H1 (cell line): ENCODE measurements around the gene CHMP5. TPM values are rescaled to one million over a fixed set of nuclear protein-coding genes. Genes with fewer than 3 reads are reported as not detected.

ENCODE experiments used
- CTCF ChIA-PET: fragments of 300-600 bp; sonication (Branson Sonifier 250); formaldehyde crosslinking; loops from one replicate; lab custom pipeline; 2021; ENCODE audit not compliant: partially characterized antibody; lab: Charles Lee
- POLR2A ChIA-PET: fragments of 300-600 bp; sonication (Branson Sonifier 250); formaldehyde crosslinking; loops from one replicate; lab custom pipeline; 2021; ENCODE audit warnings: inconsistent platforms; ENCODE audit not compliant: partially characterized antibody; lab: Charles Lee
- DNase-seq, 2 experiments: peaks; one replicate each; pipeline versions ENCODE4 v3.0.0 to v3.0.0-alpha.2; 2010 to 2022; ENCODE audit warnings: low spot score in 2 of 2, low read depth in 1 of 2, mixed read lengths in 1 of 2
- FAIRE-seq: peaks from 2 replicates; lab custom pipeline; 2011; peaks lifted over from hg19 to GRCh38; lab: Jason Lieb, UNC
- H2AFZ ChIP-seq: 2 replicates; pipeline ENCODE4 v1.8.1; 2012; ENCODE audit warnings: low read length, inconsistent platforms
- H2AK5ac ChIP-seq: 2 replicates; pipeline ENCODE4 v1.6.1; 2013; ENCODE audit warnings: low read depth, low read length
- H2BK120ac ChIP-seq: replicated peaks from 2 replicates; pipeline ENCODE3; 2013; ENCODE audit warnings: low read depth, low read length, inconsistent platforms
- H2BK12ac ChIP-seq: 2 replicates; pipeline ENCODE4 v1.6.1; 2013; ENCODE audit warnings: low read depth, low read length
- H2BK15ac ChIP-seq: 2 replicates; pipeline ENCODE4 v1.6.1; 2013; ENCODE audit warnings: low read length
- H2BK20ac ChIP-seq: 2 replicates; pipeline ENCODE4 v1.6.1; 2013; ENCODE audit warnings: low read length
- H2BK5ac ChIP-seq: 2 replicates; pipeline ENCODE4 v1.6.1; 2013; ENCODE audit warnings: low read depth, low read length
- H3K14ac ChIP-seq: 2 replicates; pipeline ENCODE4 v1.6.1; 2013; ENCODE audit warnings: inconsistent platforms; ENCODE audit not compliant: insufficient read length
- H3K18ac ChIP-seq: 2 replicates; pipeline ENCODE4 v1.6.1; 2013; ENCODE audit warnings: low read length; ENCODE audit errors: extremely low read depth
- H3K23ac ChIP-seq: 2 replicates; pipeline ENCODE4 v1.6.1; 2013; ENCODE audit warnings: inconsistent platforms; ENCODE audit not compliant: insufficient read length
- H3K23me2 ChIP-seq: 2 replicates; pipeline ENCODE4 v1.6.1; 2013; ENCODE audit warnings: low read depth, low read length
- H3K27ac ChIP-seq: 2 replicates; pipeline ENCODE4 v1.6.1; 2011; ENCODE audit warnings: low read depth, low read length, inconsistent platforms
- H3K27me3 ChIP-seq, 4 experiments: replicated peaks in 1 of 4; 1 replicate in 1 of 4; 2 replicates in 3 of 4; pipeline versions ENCODE4 v1.6.1 to v1.8.1; 2011 to 2013; ENCODE audit warnings: low read length in 3 of 4, mild to moderate bottlenecking in 3 of 4, inconsistent platforms in 2 of 4, mixed read lengths in 2 of 4, moderate library complexity in 1 of 4; ENCODE audit not compliant: control insufficient read depth in 3 of 4, insufficient read depth in 3 of 4; ENCODE audit errors: extremely low read depth in 1 of 4
- H3K36me3 ChIP-seq, 4 experiments: 2 replicates each; pipeline versions ENCODE4 v1.6.1 to v1.8.1; 2011 to 2013; ENCODE audit warnings: mild to moderate bottlenecking in 4 of 4, low read length in 3 of 4, moderate library complexity in 2 of 4, control low read depth in 1 of 4, inconsistent platforms in 1 of 4; ENCODE audit not compliant: insufficient read depth in 4 of 4, control insufficient read depth in 2 of 4
- H3K4ac ChIP-seq: replicated peaks from 2 replicates; pipeline ENCODE3; 2013; ENCODE audit warnings: low read length, low read depth, mixed read lengths, inconsistent platforms; ENCODE audit not compliant: insufficient read length
- H3K4me1 ChIP-seq, 4 experiments: replicated peaks in 1 of 4; 1 replicate in 1 of 4; 2 replicates in 3 of 4; pipeline versions ENCODE4 v1.6.1 to v1.8.1; 2011 to 2013; ENCODE audit warnings: low read length in 3 of 4, inconsistent platforms in 2 of 4, mixed read lengths in 1 of 4; ENCODE audit not compliant: insufficient read depth in 4 of 4, control insufficient read depth in 3 of 4
- H3K4me2 ChIP-seq, 2 experiments: 2 replicates each; pipeline versions ENCODE4 v1.6.1 to v1.8.1; 2011 to 2013; ENCODE audit warnings: low read depth in 2 of 2, low read length in 2 of 2, control low read depth in 1 of 2, inconsistent platforms in 1 of 2, mild to moderate bottlenecking in 1 of 2; ENCODE audit not compliant: insufficient read depth in 1 of 2
- H3K4me3 ChIP-seq, 4 experiments: fragments of 200-600, 300-600 bp in 1 of 4; sonication (generic), shearing (Covaris generic), sonication (Bioruptor Twin) in 1 of 4; 2 replicates each; pipeline versions ENCODE4 v1.5.1 to v1.8.1; 2011 to 2016; ENCODE audit warnings: low read length in 4 of 4, low read depth in 3 of 4, control low read depth in 2 of 4, inconsistent platforms in 2 of 4, mild to moderate bottlenecking in 2 of 4, mixed read lengths in 1 of 4, moderate library complexity in 1 of 4; ENCODE audit not compliant: insufficient read depth in 2 of 4; ENCODE audit errors: extremely low read depth in 1 of 4
- H3K56ac ChIP-seq: replicated peaks from 2 replicates; pipeline ENCODE3; 2013; ENCODE audit warnings: low read depth, mild to moderate bottlenecking, mixed read lengths, low read length, inconsistent platforms; ENCODE audit not compliant: insufficient read length
- H3K79me1 ChIP-seq: 2 replicates; pipeline ENCODE4 v1.6.1; 2013; ENCODE audit warnings: low read depth, low read length, control low read depth
- H3K79me2 ChIP-seq, 2 experiments: 2 replicates each; pipeline versions ENCODE4 v1.6.1 to v1.8.1; 2012 to 2013; ENCODE audit warnings: low read length in 2 of 2, mild to moderate bottlenecking in 2 of 2, inconsistent platforms in 1 of 2; ENCODE audit not compliant: insufficient read depth in 2 of 2, control insufficient read depth in 1 of 2
- H3K9ac ChIP-seq, 4 experiments: replicated peaks in 1 of 4; 1 replicate in 1 of 4; 2 replicates in 3 of 4; pipeline versions ENCODE4 v1.6.1 to v1.8.1; 2011 to 2013; ENCODE audit warnings: low read depth in 3 of 4, low read length in 3 of 4, control low read depth in 2 of 4, mild to moderate bottlenecking in 2 of 4, moderate library complexity in 2 of 4, inconsistent platforms in 1 of 4; ENCODE audit errors: extremely low read depth in 1 of 4
- H3K9me3 ChIP-seq, 2 experiments: 2 replicates each; pipeline versions ENCODE4 v1.6.1 to v1.8.1; 2012 to 2013; ENCODE audit warnings: mild to moderate bottlenecking in 2 of 2, moderate library complexity in 2 of 2, control low read depth in 1 of 2, inconsistent platforms in 1 of 2, low read depth in 1 of 2, low read length in 1 of 2, mixed read lengths in 1 of 2; ENCODE audit not compliant: insufficient read depth in 2 of 2
- H4K20me1 ChIP-seq, 2 experiments: replicated peaks in 1 of 2; 2 replicates each; pipeline versions ENCODE3 to v1.8.1; 2011 to 2013; ENCODE audit warnings: inconsistent platforms in 2 of 2, low read length in 2 of 2, mild to moderate bottlenecking in 1 of 2; ENCODE audit not compliant: insufficient read depth in 2 of 2, control insufficient read depth in 1 of 2
- H4K5ac ChIP-seq: 2 replicates; pipeline ENCODE4 v1.6.1; 2013; ENCODE audit warnings: low read length, low read depth, mixed read lengths, inconsistent platforms; ENCODE audit not compliant: insufficient read length
- H4K8ac ChIP-seq: 2 replicates; pipeline ENCODE4 v1.8.0; 2013; ENCODE audit warnings: mild to moderate bottlenecking, moderate library complexity, low read length, inconsistent platforms; ENCODE audit not compliant: insufficient read depth; ENCODE audit errors: extremely low read depth
- H4K91ac ChIP-seq: replicated peaks from 2 replicates; pipeline ENCODE3; 2013; ENCODE audit warnings: low read length, mixed read lengths, inconsistent platforms; ENCODE audit not compliant: insufficient read length
- CTBP2 ChIP-seq: IDR thresholded peaks from 2 replicates; pipeline ENCODE4 v1.7.0; 2011; ENCODE audit warnings: borderline replicate concordance, mild to moderate bottlenecking, moderate library complexity, mixed read lengths, low read length; ENCODE audit not compliant: insufficient read depth, insufficient read length
- FOSL1 ChIP-seq: IDR thresholded peaks from 2 replicates; pipeline ENCODE4 v1.6.1; 2011; ENCODE audit warnings: mild to moderate bottlenecking, low read depth, low read length, moderate library complexity; ENCODE audit not compliant: insufficient read depth
- HDAC6 ChIP-seq: IDR thresholded peaks from one replicate; pipeline ENCODE4 v1.7.1; 2012; ENCODE audit warnings: low read depth, mild to moderate bottlenecking, inconsistent platforms, low read length, moderate library complexity
- JUND ChIP-seq: IDR thresholded peaks from 2 replicates; pipeline ENCODE4 v1.6.1; 2011; ENCODE audit warnings: mild to moderate bottlenecking, improper control_type of control experiment, low read length
- KDM1A ChIP-seq: fragments of 200-600, 300-600 bp; sonication (generic); IDR thresholded peaks from 2 replicates; pipeline ENCODE4 v1.7.1; 2016; ENCODE audit warnings: mild to moderate bottlenecking, low read length, borderline replicate concordance
- NANOG ChIP-seq: IDR thresholded peaks from 2 replicates; pipeline ENCODE4 v1.6.1; 2011; ENCODE audit warnings: low read length, low read depth, mild to moderate bottlenecking, inconsistent platforms; ENCODE audit not compliant: insufficient read depth, poor library complexity, severe bottlenecking
- POU5F1 ChIP-seq: IDR thresholded peaks from 2 replicates; pipeline ENCODE4 v1.6.1; 2011; ENCODE audit warnings: low read depth, mild to moderate bottlenecking, low read length, moderate library complexity
- RAD21 ChIP-seq, 2 experiments: IDR thresholded peaks in 1 of 2; conservative IDR thresholded peaks in 1 of 2; 2 replicates each; pipeline ENCODE4 v1.6.1; 2011; ENCODE audit warnings: low read depth in 2 of 2, low read length in 2 of 2, improper control_type of control experiment in 1 of 2, inconsistent platforms in 1 of 2, mild to moderate bottlenecking in 1 of 2, moderate library complexity in 1 of 2
- RFX5 ChIP-seq: IDR thresholded peaks from 2 replicates; pipeline ENCODE4 v1.6.1; 2011; ENCODE audit warnings: low read depth, low read length, improper control_type of control experiment, borderline replicate concordance
- SP2 ChIP-seq: IDR thresholded peaks from 2 replicates; pipeline ENCODE4 v1.6.1; 2012; ENCODE audit warnings: mild to moderate bottlenecking, low read length, inconsistent platforms
- SP4 ChIP-seq: IDR thresholded peaks from 2 replicates; pipeline ENCODE4 v1.6.1; 2012; ENCODE audit warnings: low read length, inconsistent platforms
- SRF ChIP-seq: IDR thresholded peaks from 2 replicates; pipeline ENCODE4 v1.6.1; 2011; ENCODE audit warnings: mild to moderate bottlenecking, low read depth, low read length, moderate library complexity
- YY1 ChIP-seq: IDR thresholded peaks from 2 replicates; pipeline ENCODE4 v1.6.1; 2011; ENCODE audit warnings: low read depth, mild to moderate bottlenecking, low read length
- WGBS, 2 experiments: shearing (Covaris generic) in 1 of 2; methylation state at CpG; one replicate each; pipeline versions ENCODE4 v1.1.6 to v1.1.7; 2013 to 2015; ENCODE audit warnings: low lambda C conversion rate in 2 of 2, mixed read lengths in 2 of 2, inconsistent platforms in 1 of 2, low coverage in 1 of 2, missing lambda C conversion rate in 1 of 2; ENCODE audit not compliant: insufficient replicate concordance in 2 of 2, insufficient coverage in 1 of 2, insufficient read length in 1 of 2; ENCODE audit errors: extremely low coverage in 1 of 2, missing lambda C conversion rate in 1 of 2; 5-methylcytosine and 5-hydroxymethylcytosine counted together
- polyA plus RNA-seq, 7 experiments: library from polyadenylated mRNA; depleted of rRNA in 3 of 7; stranded (reverse) in 5 of 7; unstranded in 2 of 7; fragments of >200 nt in 5 of 7; fragments of 200-250 nt in 2 of 7; gene quantifications; 1 replicate in 5 of 7; 2 replicates in 1 of 7; 4 replicates in 1 of 7; pipeline versions ENCODE4 v1.2.1 to v1.2.3, GENCODE V29; 2011 to 2013; ENCODE audit warnings: missing spikeins in 2 of 7, mixed read lengths in 2 of 7
- total RNA-seq: library from RNA; stranded (reverse); fragmentation: NEBNext Ultra II Directional; extraction: Animal tissue kit (Norgen Biotek cat#: 25700); gene quantifications from 2 replicates; pipeline ENCODE4 v1.2.1, GENCODE V29; 2021

The CHMP5 gene
- total and polyA plus RNA-seq, 2 of the 8 experiments (the other 6 are each of a cell fraction or from before 2014, with no cell fraction given): 25.0 to 47.3 TPM

DNA sequence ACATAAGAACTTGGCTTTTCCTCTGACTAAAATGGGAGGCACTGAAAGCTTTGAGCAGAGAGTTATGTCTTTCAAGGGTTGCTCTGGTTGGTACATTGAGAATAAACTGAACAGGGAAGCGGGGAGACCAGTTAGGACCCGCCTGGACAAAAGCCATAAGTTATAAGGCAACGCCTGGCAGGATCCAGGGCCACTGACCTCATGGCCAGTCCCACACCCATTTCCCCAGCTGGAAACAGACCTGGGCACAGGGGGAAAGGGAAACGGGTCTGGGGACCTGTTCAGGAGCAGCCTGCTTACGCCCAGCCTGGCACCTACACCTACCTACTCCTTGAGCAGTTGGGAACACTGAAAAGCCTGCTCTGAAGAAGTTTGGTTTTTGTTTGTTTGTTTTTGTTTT is 23.6 kb upstream of the CHMP5 start:
- Histone ChIP-seq H3K4ac (no peak overlapping the region), H4K20me1 (no peaks in the 10 kb centered on the region), H2BK12ac (no peak overlapping the region), H3K4me1 (no peaks in the 10 kb centered on the region), H2BK15ac (no peak overlapping the region), H3K56ac (no peak overlapping the region), H3K9ac (no peak overlapping the region), H3K4me2 (no peak overlapping the region), H3K4me3 (no peak overlapping the region), H2BK20ac (no peak overlapping the region), H3K36me3 (no peaks in the 10 kb centered on the region), H3K27ac (no peak overlapping the region), H2BK5ac (no peak overlapping the region), H2BK120ac (no peak overlapping the region), H4K5ac (no peak overlapping the region), H3K79me2 (no peaks in the 10 kb centered on the region), H3K79me1 (no peaks in the 10 kb centered on the region), H4K91ac (no peak overlapping the region), H3K23ac (no peak overlapping the region), H3K18ac (no peak overlapping the region), H3K27me3 (no peaks in the 10 kb centered on the region), H4K8ac (no peak overlapping the region), H3K14ac (no peak overlapping the region), H3K23me2 (no peaks in the 10 kb centered on the region), H2AK5ac (no peak overlapping the region), H2AFZ (no peak overlapping the region), H3K9me3 (no peaks in the 10 kb centered on the region)
- 92% methylated on average over 5 of the region's 5 CpGs; no CpG with 5 or more reads in 1 of the 2 experiments for WGBS, 2 experiments
- CTCF ChIA-PET: interaction anchor here (1.4 kb wide), 1 partner anchor 8 kb away, joined by 5 read pairs; no protein-coding TSS in a partner anchor
- POLR2A ChIA-PET: interaction anchor here (1.0 to 2.4 kb wide), 4 partner anchors 9 to 216 kb away, joined by 3 to 7 read pairs (median 4); partner anchors contain the start of genes DNAJA1 and NFX1
- no peak for DNase-seq
- FAIRE-seq: no peak
- TF ChIP-seq NANOG (no peak), SP2 (no peak), RAD21 (IDR thresholded peaks at IDR 0.05 in 1 of 2, conservative IDR thresholded peaks at IDR 0.05 in 1 of 2; ENCODE audit: low read depth in 2 of 2, low read length in 2 of 2) (no peak), KDM1A (no peak), POU5F1 (no peak), CTBP2 (no peak), RFX5 (no peak), HDAC6 (no peak), SRF (no peak), SP4 (no peak), FOSL1 (no peak), YY1 (no peak), JUND (no peak)
